GM21528 (cell line): ENCODE results near the gene FBLN2.
"Not testable (repeated sequence)": the region's sequence is repeated elsewhere in the genome, so short reads cannot be mapped to it uniquely, and the experiment has no call there.

Experiments used
- ATAC-seq: cut with Tn5 transposase; IDR thresholded peaks from one replicate; pipeline ENCODE4 v1.9.1; 2021; ENCODE audit warnings: mild to moderate bottlenecking, moderate library complexity; ENCODE audit not compliant: unreplicated experiment, low FRiP score

Gene FBLN2

GRCh38 chr3:13513051-13513912 lies 35.6 kb upstream of the FBLN2 start:
- no peak for ATAC-seq

GRCh38 chr3:13513913-13514517 lies 34.9 kb upstream of the FBLN2 start:
- ATAC-seq: no peak

GRCh38 chr3:13514639-13515435 lies 34.1 kb upstream of the FBLN2 start:
- no peak for ATAC-seq

GRCh38 chr3:13515786-13516759 lies 32.9 kb upstream of the FBLN2 start:
- no peak for ATAC-seq

GRCh38 chr3:13516760-13517135 lies 32.2 kb upstream of the FBLN2 start:
- no peak for ATAC-seq

GRCh38 chr3:13517253-13517977 lies 31.5 kb upstream of the FBLN2 start:
- no peak for ATAC-seq

- ATAC-seq: no peak
Measured at GRCh38 chr3:13518516-13518953, 30.4 kb upstream of the FBLN2 start.

- no peak for ATAC-seq
Measured at GRCh38 chr3:13519006-13519791, 29.7 kb upstream of the FBLN2 start.

GRCh38 chr3:13520326-13520880 lies 28.5 kb upstream of the FBLN2 start:
- no peak for ATAC-seq

- ATAC-seq: no peak
Measured at GRCh38 chr3:13521309-13521708, 27.6 kb upstream of the FBLN2 start.

- not testable (repeated sequence) for ATAC-seq
Measured at GRCh38 chr3:13521749-13522148, 27.2 kb upstream of the FBLN2 start.

GRCh38 chr3:13522236-13522635 lies 26.7 kb upstream of the FBLN2 start:
- no peak for ATAC-seq

- no peak for ATAC-seq
Measured at GRCh38 chr3:13524979-13525669, 23.8 kb upstream of the FBLN2 start.

GRCh38 chr3:13525827-13526625 lies 22.9 kb upstream of the FBLN2 start:
- ATAC-seq: no peak

GRCh38 chr3:13526626-13526949 lies 22.3 kb upstream of the FBLN2 start:
- ATAC-seq: no peak

- ATAC-seq: no peak
Measured at GRCh38 chr3:13528217-13528867, 20.6 kb upstream of the FBLN2 start.
